NCI-H748 (cell line): ENCODE data around the gene ZNF774.
"Not testable (repeated sequence)": the region's sequence is repeated elsewhere in the genome, so short reads cannot be mapped to it uniquely, and the experiment has no call there.

Experiments
- DNase-seq: peaks from one replicate; lab custom pipeline; 2025; ENCODE audit not compliant: unreplicated experiment; lab: John Stamatoyannopoulos, UW

Gene ZNF774

DNA sequence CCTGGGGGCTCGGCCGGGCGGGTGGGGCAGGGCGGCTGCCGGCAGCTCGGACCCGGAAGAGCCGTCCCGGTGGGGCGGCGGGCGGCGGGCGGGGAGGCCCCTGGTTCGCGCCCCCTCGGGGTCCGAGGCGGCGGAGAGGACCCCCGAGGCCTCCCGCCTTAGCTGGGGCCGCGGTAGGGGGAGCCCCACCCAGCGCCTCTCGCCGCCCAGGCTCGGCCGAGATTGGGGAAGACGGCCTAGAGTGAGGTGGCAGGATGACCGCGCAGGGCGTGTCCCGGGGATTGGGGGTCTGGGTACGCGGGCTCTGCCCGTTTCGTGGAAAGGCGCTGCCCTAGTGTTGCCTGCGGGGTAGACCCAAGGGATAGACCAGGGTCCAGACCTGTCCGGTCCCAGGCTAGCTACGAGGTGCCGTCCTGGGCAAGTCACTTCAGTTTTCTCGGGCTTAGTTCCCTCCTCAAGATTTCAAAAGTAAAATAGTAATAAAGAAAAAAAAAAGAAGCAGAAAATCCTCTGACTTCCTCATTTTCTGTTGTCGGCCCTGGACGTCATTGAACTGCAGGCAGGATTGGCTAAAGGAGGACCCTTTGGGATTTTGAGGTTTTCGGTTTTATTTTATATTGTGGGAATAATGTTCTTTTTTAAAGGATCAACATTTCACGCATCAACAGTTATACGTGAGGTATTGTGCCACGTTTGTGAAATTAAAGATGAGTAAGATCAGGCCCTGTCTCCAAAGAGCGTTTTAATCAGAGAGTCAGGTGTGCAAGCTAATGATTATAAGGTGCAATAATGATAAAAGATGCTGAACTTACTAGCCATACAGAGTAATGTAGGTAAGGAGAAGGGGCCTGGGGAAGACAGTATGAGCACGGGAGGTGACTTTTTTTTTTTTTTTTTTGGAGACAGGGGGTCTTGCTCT lies 36.6 kb downstream of the ZNF774 start:
- DNase-seq, result peak; percentile 59

DNA sequence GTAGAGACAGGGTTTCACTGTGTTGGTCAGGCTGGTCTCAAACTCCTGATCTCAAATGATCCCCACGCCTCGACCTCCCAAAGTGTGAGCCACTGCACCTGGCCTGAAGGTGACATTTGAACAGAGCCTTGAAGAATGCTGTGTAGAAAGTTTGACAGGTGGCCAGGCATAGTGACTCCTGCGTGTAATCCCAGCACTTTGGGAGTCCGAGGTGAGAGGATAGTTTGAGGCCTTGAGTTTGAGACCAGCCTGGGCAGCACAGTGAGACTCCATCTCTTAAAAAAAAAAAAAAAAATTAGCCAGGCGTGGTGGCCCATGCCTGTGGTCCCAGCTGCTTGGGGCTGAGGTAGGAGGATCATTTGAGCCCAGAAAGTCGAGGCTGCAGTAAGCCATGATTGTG lies 37.4 kb downstream of the ZNF774 start:
- no peak for DNase-seq

DNA sequence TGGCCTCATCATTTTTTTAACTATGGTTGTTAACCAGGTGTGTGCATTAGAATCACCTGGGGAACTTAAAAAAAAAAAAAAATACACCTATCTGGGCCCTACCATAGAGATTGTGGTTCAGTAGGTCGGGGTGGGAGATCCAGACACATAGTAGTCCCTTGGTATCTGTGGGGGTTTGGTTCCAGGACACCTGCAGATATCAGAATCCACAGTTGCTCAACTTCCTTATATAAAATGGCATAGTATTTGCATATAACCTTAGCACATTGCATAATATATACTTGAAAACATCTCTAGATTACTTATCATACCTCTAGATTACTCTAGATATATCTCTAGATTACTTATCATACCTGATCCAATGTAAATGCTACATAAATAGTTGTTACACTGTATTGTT lies 41.0 kb downstream of the ZNF774 start:
- DNase-seq, result no peak

DNA sequence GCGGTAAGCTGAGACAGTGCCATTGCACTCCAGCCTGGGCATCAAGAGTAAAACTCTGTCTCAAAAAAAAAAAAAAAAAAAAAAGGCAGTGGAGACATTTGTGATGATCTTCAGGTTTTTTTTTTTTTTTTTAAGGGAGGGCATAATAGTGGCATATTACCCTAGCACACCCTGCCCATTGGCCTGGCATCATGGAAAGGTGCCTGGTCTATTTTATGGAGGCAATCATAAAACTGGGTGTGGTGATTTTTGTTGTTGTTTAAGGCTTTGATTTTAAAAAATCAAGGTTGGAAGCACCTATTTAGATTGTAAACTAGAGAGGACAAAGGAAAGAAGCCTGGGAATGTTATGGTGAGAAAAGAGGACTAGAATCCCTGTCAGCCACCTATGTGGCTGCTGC lies 42.0 kb downstream of the ZNF774 start:
- DNase-seq, result no peak

DNA sequence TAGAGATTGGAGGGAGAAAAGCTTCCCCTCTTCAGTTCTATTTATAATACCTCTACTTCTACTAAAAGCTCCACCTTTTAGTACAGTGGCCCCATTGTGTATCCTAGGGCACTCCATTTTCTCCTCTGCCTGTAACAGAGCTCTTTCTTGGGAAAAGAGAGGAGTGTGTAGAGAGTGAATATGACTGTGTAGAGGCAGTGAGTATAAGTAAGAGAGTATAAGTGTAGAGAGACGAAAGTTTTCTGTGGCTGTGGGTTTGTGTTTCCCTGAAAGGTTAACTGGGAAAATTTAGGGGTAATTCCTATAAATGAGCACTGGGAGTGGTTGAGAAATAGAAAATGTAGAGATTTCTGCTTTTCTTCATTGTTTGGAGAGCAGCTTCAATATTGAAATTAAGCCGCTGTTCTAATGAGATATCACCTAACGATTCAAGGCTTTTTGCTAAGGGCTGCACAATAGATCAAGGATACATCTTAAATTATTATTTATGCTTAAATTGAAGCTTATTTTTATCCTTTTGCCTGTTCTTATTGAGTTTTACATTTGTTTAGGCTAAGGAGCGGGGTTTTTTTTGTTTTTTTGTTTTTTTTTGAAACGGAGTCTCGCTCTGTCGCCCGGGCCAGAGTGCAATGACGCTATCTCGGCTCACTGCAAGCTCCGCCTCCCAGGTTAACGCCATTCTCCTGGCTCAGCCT lies 42.8 kb downstream of the ZNF774 start:
- no peak for DNase-seq

DNA sequence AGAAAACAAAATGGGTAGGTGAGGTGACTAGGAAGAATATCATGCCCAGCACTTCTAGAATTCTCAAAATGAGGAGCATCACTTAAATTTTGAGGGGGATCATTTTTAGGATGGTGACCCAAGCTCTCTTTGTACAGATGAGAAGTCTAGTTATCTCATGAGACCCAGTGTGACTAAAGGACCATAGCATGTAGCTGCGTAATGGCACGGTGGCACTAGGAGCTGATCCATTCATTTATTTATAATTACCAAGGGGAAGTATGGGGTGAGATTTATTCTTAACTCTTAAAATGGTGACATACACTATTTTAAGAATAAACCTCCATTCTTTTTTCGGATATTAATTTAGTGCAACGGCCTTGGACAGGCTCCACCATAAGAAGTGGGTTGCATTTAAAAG lies 44.2 kb downstream of the ZNF774 start:
- no peak for DNase-seq

DNA sequence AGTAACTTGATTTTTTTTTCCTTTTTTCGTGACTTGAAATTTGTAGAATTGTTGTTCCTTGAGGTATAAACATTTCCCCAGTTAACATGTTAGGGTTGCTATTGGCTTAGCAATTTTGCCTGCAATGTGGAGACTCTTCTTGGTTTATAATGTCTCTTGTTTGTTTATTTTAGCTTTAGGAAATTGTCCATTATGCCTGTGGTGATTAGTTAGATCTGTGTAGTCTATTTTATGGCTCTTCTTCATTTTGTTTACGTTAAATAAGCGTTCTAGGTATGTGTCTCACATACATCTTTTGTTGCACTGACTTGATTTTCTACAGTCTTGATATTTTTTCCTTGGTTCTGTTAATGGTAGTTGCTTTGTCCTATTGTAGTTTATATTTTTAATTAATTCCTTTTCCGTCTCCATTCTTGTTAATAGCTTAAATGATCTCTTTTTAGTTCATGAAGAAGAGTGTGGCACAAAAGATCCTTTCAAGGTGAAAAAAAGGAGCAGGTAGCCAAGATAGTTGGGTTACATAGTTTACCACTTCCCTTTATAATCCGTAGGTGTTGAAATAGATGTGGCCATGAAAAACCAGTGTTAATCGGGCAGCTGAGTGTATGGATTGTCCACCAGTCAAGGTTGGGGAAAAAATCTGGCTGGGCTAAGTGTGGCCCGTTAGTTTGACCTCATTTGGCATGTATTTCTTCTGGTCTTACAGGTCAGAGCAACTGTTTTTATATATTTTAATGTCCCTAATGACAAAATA lies 48.1 kb downstream of the ZNF774 start:
- peak; percentile 7 for DNase-seq

DNA sequence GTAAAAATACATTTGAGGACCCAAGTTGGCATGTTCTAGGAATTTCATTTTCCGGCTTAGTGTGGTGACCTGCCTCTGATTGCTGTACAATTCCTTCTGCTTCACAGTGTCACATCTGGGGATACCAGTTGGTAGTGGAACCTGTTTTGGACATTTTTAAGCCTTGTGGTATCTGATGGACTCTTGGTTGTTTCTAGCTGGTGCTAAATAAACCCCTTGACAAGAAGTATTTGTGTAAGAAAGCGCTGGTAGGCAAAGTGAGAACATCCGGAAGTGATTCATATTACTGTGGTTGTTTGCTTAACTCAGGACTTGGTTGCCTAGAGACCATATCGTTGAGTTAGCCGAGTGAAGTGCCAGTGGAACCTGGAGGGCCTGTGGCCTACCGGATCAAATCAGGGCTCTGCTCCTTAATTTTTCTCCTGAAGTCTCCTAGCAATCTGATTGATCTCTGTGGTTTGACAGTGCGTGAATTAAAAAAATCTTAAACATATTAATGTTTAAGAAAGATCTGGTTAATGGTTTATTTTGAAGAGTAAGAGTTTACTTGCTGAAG lies 48.8 kb downstream of the ZNF774 start:
- DNase-seq, result peak; percentile 83

DNA sequence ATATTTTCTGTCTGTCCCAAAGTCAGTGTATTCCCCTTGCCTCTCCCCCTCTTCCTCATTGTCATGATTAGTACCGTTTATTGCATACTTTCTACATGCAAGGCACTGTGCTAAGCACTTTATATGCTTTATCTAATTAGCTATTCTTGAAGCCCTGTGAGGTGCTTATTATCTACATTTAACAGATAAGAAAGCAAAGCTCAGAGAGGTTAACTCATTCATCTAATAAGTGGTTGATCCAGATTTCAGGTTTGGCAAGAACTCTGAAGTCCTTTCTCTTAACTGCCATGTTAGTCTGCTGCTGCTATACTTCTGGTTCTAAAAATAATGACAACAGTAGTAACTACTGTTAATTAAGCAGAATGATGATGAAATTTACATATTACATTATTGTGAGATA lies 49.4 kb downstream of the ZNF774 start:
- DNase-seq, result peak; percentile 7

DNA sequence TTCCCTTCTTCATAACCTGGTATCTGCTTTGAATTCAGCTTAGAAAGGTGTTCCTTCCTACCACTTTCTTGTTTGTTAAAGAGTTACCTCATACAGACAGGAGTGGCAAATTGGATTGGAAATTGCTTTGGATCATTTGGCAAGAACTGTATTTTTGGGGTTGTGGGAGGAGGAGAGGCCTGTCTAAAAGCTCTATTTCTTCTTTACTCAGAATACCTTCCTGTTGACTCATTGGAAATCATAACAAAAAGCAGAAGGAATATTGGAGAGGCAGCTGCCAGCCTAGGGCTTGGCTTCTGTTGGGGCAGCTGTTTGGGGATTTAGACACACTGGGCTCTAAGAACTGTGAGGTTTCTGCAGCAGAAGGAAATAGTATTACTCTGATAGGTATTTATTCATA lies 50.1 kb downstream of the ZNF774 start:
- DNase-seq, result no peak

DNA sequence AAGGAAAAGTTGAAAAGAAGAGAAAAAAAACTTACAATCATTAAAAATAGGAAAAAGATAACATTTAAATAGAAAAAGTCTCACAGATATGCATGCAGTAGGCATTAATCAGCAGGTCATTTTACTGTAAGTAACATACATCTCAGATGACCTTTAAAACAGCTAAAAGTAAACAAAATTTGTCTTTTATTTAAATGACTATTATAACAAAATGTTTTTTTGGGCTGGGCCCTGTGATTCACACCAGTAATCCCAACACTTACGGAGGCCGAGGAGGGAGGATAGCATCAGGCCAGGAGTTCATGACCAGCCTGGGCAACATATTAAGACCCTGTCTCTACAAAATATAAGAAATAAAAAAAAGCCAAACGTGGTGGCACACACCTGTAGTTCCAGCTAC lies 50.7 kb downstream of the ZNF774 start:
- DNase-seq, result no peak

DNA sequence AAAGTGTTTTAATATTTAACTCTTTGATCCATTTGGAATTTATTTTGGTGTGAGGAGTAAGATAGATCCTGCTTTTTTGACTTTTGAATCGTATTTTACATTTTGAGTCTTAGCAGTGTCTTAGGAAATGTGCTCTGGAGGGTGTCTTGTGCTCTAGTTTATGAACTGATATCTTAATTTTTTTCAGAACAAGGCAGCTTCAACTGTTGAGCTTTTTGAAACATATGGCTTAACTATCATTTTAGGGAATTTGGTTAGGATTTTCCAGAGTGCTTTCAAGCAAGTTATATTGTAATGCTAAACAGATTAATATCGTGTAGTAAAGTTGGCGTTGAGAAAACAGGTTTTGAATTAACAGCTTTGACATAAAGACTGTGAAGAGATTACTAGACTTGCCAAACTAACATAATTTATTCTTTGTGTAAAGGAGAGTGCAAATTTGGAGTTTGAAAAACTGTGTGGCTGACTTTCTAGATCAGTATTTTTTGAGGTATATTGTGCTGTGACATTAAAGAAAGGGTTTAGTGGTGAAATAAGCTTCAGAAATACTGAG lies 53.0 kb downstream of the ZNF774 start:
- no peak for DNase-seq

DNA sequence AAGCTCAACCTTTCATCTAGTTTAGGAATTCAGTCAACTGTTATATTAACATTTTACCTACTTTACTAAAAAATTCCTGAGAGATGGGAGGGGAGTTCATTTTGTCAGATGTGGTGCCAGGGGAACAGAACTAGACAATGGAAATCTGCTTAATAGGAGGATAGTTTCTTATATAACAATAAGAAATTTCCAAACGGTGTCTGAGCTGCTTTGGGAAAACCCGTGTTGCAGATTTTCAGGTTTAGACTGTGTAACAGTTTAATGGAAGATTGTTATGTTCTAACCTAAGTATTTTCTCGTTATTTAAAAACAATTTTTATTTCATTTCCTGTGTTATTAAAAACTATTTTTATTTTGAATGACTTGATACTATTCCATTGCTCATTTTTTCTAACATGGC lies 55.3 kb downstream of the ZNF774 start:
- no peak for DNase-seq

DNA sequence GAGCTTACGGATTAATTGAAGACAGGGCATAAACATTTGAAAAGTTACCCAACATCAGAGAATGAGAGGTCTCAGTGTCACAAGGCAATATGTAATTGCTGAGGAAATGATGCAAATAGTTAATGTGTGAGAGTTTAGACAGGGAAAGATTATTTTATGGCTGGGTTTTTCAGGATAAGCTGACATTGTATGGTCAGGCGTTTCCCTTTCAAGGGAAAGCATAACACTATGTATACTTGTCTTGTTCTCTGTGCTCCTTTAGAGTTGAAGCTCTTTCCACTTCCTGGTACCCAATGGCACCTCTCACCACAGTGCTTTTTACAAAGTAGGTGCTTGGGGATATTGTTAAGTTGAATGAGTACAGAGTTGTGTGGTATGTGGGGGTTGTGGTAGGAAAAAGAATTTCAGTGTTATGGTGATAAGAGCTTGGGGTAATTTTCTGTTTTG lies 55.8 kb downstream of the ZNF774 start:
- no peak for DNase-seq

DNA sequence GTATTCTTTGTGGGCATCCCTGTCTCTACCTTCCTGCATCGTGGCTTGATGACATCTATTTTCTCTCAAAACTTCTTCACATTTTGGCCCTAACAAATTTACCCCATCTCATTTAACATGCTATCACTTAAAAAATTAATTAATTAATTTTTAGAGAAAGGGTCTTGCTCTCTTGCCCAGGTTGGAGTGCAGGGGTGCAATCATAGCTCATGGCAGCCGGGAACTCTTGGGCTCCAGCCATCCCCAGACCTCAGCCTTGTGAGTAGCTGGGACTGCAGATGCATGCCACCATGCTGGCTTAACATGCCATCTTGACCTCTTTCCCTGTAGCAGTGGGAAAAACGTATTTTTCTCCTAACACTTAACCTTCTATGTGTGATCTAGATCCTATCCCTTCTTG lies 56.6 kb downstream of the ZNF774 start:
- no peak for DNase-seq

DNA sequence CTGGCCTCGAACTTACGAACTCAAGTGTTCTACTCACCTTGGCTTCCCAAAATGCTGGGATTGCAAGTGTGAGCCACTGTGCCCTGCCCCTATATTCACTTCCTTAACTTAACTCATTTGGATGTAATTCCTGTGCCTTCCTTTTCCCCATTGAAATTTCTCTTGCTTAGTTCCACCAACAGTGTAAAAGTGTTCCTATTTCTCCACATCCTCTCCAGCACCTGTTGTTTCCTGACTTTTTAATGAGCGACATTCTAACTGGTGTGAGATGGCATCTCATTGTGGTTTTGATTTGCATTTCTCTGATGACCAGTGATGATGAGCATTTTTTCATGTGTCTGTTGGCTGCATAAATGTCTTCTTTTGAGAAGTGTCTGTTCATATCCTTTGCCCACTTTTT lies 57.5 kb downstream of the ZNF774 start:
- DNase-seq, result not testable (repeated sequence)

DNA sequence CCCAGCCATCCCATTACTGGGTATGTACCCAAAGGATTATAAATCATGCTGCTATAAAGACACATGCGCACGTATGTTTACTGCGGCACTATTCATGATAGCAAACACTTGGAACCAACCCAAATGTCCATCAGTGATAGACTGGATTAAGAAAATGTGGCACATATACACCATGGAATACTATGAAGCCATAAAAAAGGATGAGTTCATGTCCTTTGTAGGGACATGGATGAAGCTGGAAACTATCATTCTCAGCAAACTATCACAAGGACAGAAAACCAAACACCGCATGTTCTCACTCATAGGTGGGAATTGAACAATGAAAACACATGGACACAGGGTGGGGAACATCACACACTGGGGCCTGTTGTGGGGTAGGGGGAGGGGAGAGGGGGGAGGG lies 58.2 kb downstream of the ZNF774 start:
- not testable (repeated sequence) for DNase-seq

DNA sequence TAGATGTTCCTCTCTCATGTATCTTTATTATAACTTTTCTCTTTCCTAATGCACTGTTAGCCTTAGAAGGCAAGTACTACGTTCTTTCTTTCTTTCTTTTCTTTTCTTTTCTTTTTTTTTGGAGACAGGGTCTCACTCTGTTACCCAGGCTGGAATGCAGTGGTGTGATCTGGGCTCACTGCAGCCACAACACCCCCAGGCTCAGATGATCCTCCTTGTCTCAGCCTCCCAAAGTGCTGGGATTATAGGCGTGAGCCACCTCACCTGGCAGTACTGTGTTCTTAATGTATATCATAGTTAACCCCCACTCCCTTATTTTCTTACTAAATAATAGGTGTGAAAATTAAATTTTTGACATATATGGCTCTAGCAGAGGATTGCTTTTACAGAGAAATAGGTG lies 59.1 kb downstream of the ZNF774 start:
- no peak for DNase-seq
